GM23338 (cell line): Measurements from ENCODE around the gene FBRS. TPM values are rescaled to one million over a fixed set of nuclear protein-coding genes. Genes with fewer than 3 reads are reported as not detected.

Experiments used
- ATAC-seq: fragments of 200-7000 bp; cut with Tn5 transposase; 3 replicates; pipeline ENCODE4 v1.9.1; 2020
- DNase-seq: peaks from one replicate; pipeline ENCODE4 v3.0.0-alpha.2; 2015; ENCODE audit warnings: low spot score
- H2AFZ ChIP-seq: fragments of 200-600 bp; sonication (generic); 2 replicates; pipeline ENCODE4 v1.8.0; 2016; ENCODE audit warnings: antibody characterized with exemption, mild to moderate bottlenecking, moderate library complexity
- H3F3A ChIP-seq: fragments of 200-600 bp; sonication (generic); replicated peaks from 2 replicates; pipeline ENCODE4 v1.8.0; 2017; ENCODE audit warnings: antibody characterized with exemption, mixed run types, low read depth
- H3K27ac ChIP-seq: fragments of 200-600 bp; sonication (generic); 2 replicates; pipeline ENCODE4 v1.6.1; 2016; ENCODE audit warnings: low read depth
- H3K27me3 ChIP-seq: fragments of 200-600 bp; sonication (generic); 2 replicates; pipeline ENCODE4 v1.8.0; 2016; ENCODE audit warnings: mild to moderate bottlenecking, mixed run types, moderate library complexity; ENCODE audit not compliant: insufficient read depth
- H3K36me3 ChIP-seq: fragments of 200-600 bp; sonication (generic); 2 replicates; pipeline ENCODE4 v1.8.0; 2016; ENCODE audit warnings: mild to moderate bottlenecking; ENCODE audit not compliant: insufficient read depth
- H3K4me1 ChIP-seq: fragments of 200-600 bp; sonication (generic); 2 replicates; pipeline ENCODE4 v1.8.0; 2016; ENCODE audit warnings: mild to moderate bottlenecking, moderate library complexity; ENCODE audit not compliant: insufficient read depth
- H3K4me2 ChIP-seq: fragments of 200-600 bp; sonication (generic); 2 replicates; pipeline ENCODE4 v1.7.1; 2017; ENCODE audit warnings: mixed run types
- H3K4me3 ChIP-seq: fragments of 200-600 bp; sonication (generic); 2 replicates; pipeline ENCODE4 v1.6.1; 2016; ENCODE audit warnings: mixed run types
- H3K79me2 ChIP-seq: fragments of 200-600 bp; sonication (generic); replicated peaks from 2 replicates; pipeline ENCODE4 v1.8.0; 2017; ENCODE audit warnings: mild to moderate bottlenecking; ENCODE audit not compliant: insufficient read depth
- H3K9me2 ChIP-seq: fragments of 200-600 bp; sonication (generic); 2 replicates; pipeline ENCODE4 v1.8.0; 2017; ENCODE audit not compliant: insufficient read depth
- H4K20me1 ChIP-seq: fragments of 200-600 bp; sonication (generic); replicated peaks from 2 replicates; pipeline ENCODE4 v1.8.0; 2017; ENCODE audit warnings: mild to moderate bottlenecking; ENCODE audit not compliant: insufficient read depth
- H3K27ac Mint-ChIP-seq: 2 replicates; pipeline ENCODE4 v1.8.0; 2020; ENCODE audit warnings: inconsistent platforms, mild to moderate bottlenecking, moderate library complexity, mixed read lengths
- H3K27me3 Mint-ChIP-seq: 3 replicates; pipeline ENCODE4 v1.8.0; 2022; ENCODE audit warnings: low read depth, mild to moderate bottlenecking, moderate library complexity, mixed read lengths, inconsistent platforms; ENCODE audit not compliant: insufficient read depth, poor library complexity
- H3K36me3 Mint-ChIP-seq: 3 replicates; pipeline ENCODE4 v1.8.0; 2021; ENCODE audit warnings: low read depth, mild to moderate bottlenecking, inconsistent platforms, moderate library complexity, mixed read lengths
- H3K4me1 Mint-ChIP-seq: 3 replicates; pipeline ENCODE4 v1.8.0; 2020; ENCODE audit warnings: mild to moderate bottlenecking, inconsistent platforms, mixed read lengths
- H3K4me3 Mint-ChIP-seq: 3 replicates; pipeline ENCODE4 v1.8.0; 2021; ENCODE audit warnings: moderate library complexity, mild to moderate bottlenecking, inconsistent platforms, mixed read lengths
- H3K9me3 Mint-ChIP-seq: 3 replicates; pipeline ENCODE4 v1.8.0; 2020; ENCODE audit warnings: moderate library complexity, mild to moderate bottlenecking, inconsistent platforms, mixed read lengths
- CREB1 ChIP-seq: fragments of 250-450 bp; sonication (Bioruptor Pico); IDR thresholded peaks from 2 replicates; pipeline ENCODE4 v1.5.0; 2020; ENCODE audit warnings: low read depth, mild to moderate bottlenecking, moderate library complexity
- CTCF ChIP-seq, 2 experiments: fragments of 200-600 bp in 1 of 2; sonication (generic) in 1 of 2; conservative IDR thresholded peaks; 2 replicates each; pipeline versions ENCODE4 v1.5.1 to v1.6.1; 2016 to 2017; ENCODE audit warnings: antibody characterized with exemption in 2 of 2, low read depth in 2 of 2, mild to moderate bottlenecking in 2 of 2, moderate library complexity in 1 of 2
- ETS1 ChIP-seq: IDR thresholded peaks from 2 replicates; pipeline ENCODE4 v1.6.1; 2016; ENCODE audit warnings: antibody characterized with exemption
- NANOG ChIP-seq: IDR thresholded peaks from 2 replicates; pipeline ENCODE4 v1.6.1; 2016; ENCODE audit warnings: antibody characterized with exemption, borderline replicate concordance
- POLR2AphosphoS5 ChIP-seq: IDR thresholded peaks from 2 replicates; pipeline ENCODE4 v1.6.1; 2016; ENCODE audit warnings: antibody characterized with exemption, low read depth
- polyA plus RNA-seq: library from polyadenylated mRNA; unstranded; fragments of >200 nt; fragmentation: Nextera tagmentation; extraction: Ambion mirVana; gene quantifications from 2 replicates; pipeline ENCODE4 v1.2.1, GENCODE V29; 2016
- total RNA-seq: library from RNA; depleted of rRNA; stranded (reverse); fragments of >200 nt; shearing (Covaris generic); gene quantifications from 2 replicates; pipeline ENCODE4 v1.2.3, GENCODE V29; 2014

The FBRS gene
- total and polyA plus RNA-seq, 2 experiments from 2014 or later = 2.3 to 7.2 TPM

- Histone ChIP-seq H3K27me3 (no peaks in the 10 kb centered on the region), H3F3A (0 out of 2 replicates have a peak, but pooled peaks cover 8% of the 10 kb centered on the region), H4K20me1 (peaks cover 7% of the 10 kb centered on the region; the same call in 1 of the 2 replicates), H2AFZ (peak overlapping the region; percentile 78), H3K9me2 (no peaks in the 10 kb centered on the region), H3K4me1 (0 out of 2 replicates have a peak, but pooled peaks cover 6% of the 10 kb centered on the region), H3K4me2 (peak overlapping the region; percentile 75), H3K4me3 (peak overlapping the region; percentile 69), H3K79me2 (0 out of 2 replicates have a peak, but pooled peaks cover 15% of the 10 kb centered on the region), H3K36me3 (0 out of 2 replicates have a peak, but pooled peaks cover 16% of the 10 kb centered on the region), H3K27ac (peak overlapping the region; percentile 84)
- Mint-ChIP-seq H3K4me1 (peaks cover 3% of the 10 kb centered on the region; the same call in 2 of the 3 replicates), H3K4me3 (peak overlapping the region; percentile 87), H3K36me3 (peaks cover 42% of the 10 kb centered on the region), H3K9me3 (no peaks in the 10 kb centered on the region), H3K27ac (peak overlapping the region; percentile 90; the same call in 1 of the 2 replicates), H3K27me3 (peaks cover 14% of the 10 kb centered on the region)
- no peak for TF ChIP-seq CTCF (conservative IDR thresholded peaks at IDR 0.05; ENCODE audit: low read depth in 2 of 2)
- peak; percentile 54; the same call in 1 of the 2 replicates for TF ChIP-seq POLR2AphosphoS5
- DNase-seq = peak; percentile 70
- peak; percentile 67 for ATAC-seq
Measured at GRCh38 chr16:30609002-30609925, 49.0 kb upstream of the FBRS start.

- H3K4me1 Mint-ChIP-seq = peaks cover 3% of the 10 kb centered on the region; the same call in 2 of the 3 replicates
Measured at GRCh38 chr16:30609926-30610839, 48.0 kb upstream of the FBRS start, which contains the start of gene ZNF689. TSS of gene ZNF689 (minus strand) at chr16:30610389. CDS start at chr16:30610041, 348 bp downstream.

More at GRCh38 chr16:30609926-30610839, 48.0 kb upstream of the FBRS start, which contains the start of gene ZNF689:
- 0 out of 2 replicates have a peak, but pooled peaks cover 8% of the 10 kb centered on the region for H3F3A ChIP-seq
- ATAC-seq (peak; percentile 92), DNase-seq (peak; percentile 99)
- no peaks in the 10 kb centered on the region for H3K9me2 ChIP-seq
- H3K4me1 ChIP-seq = 0 out of 2 replicates have a peak, but pooled peaks cover 6% of the 10 kb centered on the region
- H3K27me3 ChIP-seq = no peaks in the 10 kb centered on the region
- Mint-ChIP-seq H3K9me3 (no peaks in the 10 kb centered on the region), H3K27me3 (peaks cover 9% of the 10 kb centered on the region), H3K36me3 (peaks cover 33% of the 10 kb centered on the region), H3K27ac (peak within 1 kb of the TSS; percentile 96), H3K4me3 (peak within 1 kb of the TSS; percentile 87)
- TF ChIP-seq POLR2AphosphoS5 (peak; percentile 26), CREB1 (peak; percentile 74), ETS1 (peak; percentile 93), NANOG (no peak)
- H3K27ac ChIP-seq = peak within 1 kb of the TSS; percentile 84
- peak within 1 kb of the TSS; percentile 78 for H2AFZ ChIP-seq
- 0 out of 2 replicates have a peak, but pooled peaks cover 16% of the 10 kb centered on the region for H3K36me3 ChIP-seq
- H3K4me3 ChIP-seq = peak within 1 kb of the TSS; percentile 69
- H3K4me2 ChIP-seq = peak within 1 kb of the TSS; percentile 75
- 0 out of 2 replicates have a peak, but pooled peaks cover 15% of the 10 kb centered on the region for H3K79me2 ChIP-seq
- H4K20me1 ChIP-seq = peaks cover 7% of the 10 kb centered on the region; the same call in 1 of the 2 replicates
